GM13976 (cell line): ENCODE measurements around the gene DUXA.

ENCODE experiments used
- DNase-seq: peaks from one replicate; pipeline ENCODE4 v3.0.0; 2012; ENCODE audit warnings: low spot score
- CTCF ChIP-seq: IDR thresholded peaks from 2 replicates; pipeline ENCODE4 v1.5.1; 2012; ENCODE audit warnings: borderline replicate concordance, mild to moderate bottlenecking; ENCODE audit not compliant: insufficient read depth; ENCODE audit errors: extremely low read depth, missing control alignments, control extremely low read depth
- in situ Hi-C: fragments of 300-500 bp; cut with MboI; formaldehyde crosslinking; loops from one replicate; pipeline ENCODE4 v1.12.0; 2022; ENCODE audit warnings: low sequenced_read_pairs, mixed read lengths, inconsistent platforms; ENCODE audit not compliant: unreplicated experiment

The DUXA gene

GRCh38 chr19:57191141-57192076 lies 24.1 kb upstream of the DUXA start, which contains the start of gene ZNF264:
Gene ZNF264, plus strand, starts transcription at chr19:57191500. Its CDS starts 414 bp downstream, at chr19:57191914.
- in situ Hi-C loops: no loop called here
- DNase-seq: peak; percentile 95
- no peak for TF ChIP-seq CTCF

GRCh38 chr19:57190301-57190700 lies 23.0 kb upstream of the DUXA start:
- DNase-seq: no peak
- no peak for TF ChIP-seq CTCF
- in situ Hi-C loops: no loop called here

- in situ Hi-C loops: no loop called here
- DNase-seq: peak; percentile 72
- TF ChIP-seq CTCF: no peak
These were observed 4.3 kb upstream of the DUXA start for GRCh38 chr19:57171551-57172081.

GRCh38 chr19:57165846-57166245 lies 1.4 kb downstream of the DUXA start:
- no peak for TF ChIP-seq CTCF
- no peak for DNase-seq
- in situ Hi-C loops: no loop called here

GRCh38 chr19:57161985-57162539 lies 5.2 kb downstream of the DUXA start:
- TF ChIP-seq CTCF: no peak
- DNase-seq: no peak
- in situ Hi-C loops: no loop called here

- TF ChIP-seq CTCF: no peak
- DNase-seq: no peak
- in situ Hi-C loops: no loop called here
These were observed 14.4 kb downstream of the DUXA start for GRCh38 chr19:57152921-57153320.
